NCI-H524 treated with DMSO at 0.1 percent for 48 hours (cell line): ENCODE measurements around the gene SIGLEC11.
"Not testable (repeated sequence)": the region's sequence is repeated elsewhere in the genome, so short reads cannot be mapped to it uniquely, and the experiment has no call there.

Source experiments
- DNase-seq: peaks from one replicate; lab custom pipeline; 2025; lab: John Stamatoyannopoulos, UW

Gene SIGLEC11

DNA sequence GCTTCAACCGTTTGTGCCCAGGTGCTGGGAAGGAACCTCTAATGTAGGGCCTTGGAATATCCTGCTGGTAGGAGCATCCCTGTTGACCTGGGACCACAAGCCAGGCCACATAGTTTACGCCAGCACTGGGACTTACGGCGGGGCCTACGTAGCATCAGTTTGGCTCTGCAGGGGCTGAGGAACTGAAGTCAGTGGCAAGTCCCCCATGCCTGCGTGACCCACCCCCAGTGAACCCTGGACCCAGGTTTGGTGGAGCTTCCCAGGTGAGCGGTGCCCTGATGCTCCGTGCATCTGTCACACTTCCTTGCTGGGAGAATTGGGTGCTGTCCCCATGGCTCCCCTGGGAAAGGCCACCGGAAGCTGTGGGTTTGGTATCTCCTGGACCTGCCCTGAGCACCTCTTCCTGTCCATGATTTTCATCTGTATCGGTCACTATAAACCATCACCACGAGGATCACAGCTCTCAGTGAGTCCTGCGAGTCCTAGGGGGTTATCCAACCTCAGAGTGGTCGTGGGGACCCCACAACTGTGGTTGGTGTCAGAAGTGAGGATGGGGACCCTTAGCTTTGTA, 9.9 kb downstream of the SIGLEC11 start:
- no peak for DNase-seq

- DNase-seq, result no peak
Measured at GRCh38 chr19:49950590-49950948, 10.4 kb downstream of the SIGLEC11 start.

DNA sequence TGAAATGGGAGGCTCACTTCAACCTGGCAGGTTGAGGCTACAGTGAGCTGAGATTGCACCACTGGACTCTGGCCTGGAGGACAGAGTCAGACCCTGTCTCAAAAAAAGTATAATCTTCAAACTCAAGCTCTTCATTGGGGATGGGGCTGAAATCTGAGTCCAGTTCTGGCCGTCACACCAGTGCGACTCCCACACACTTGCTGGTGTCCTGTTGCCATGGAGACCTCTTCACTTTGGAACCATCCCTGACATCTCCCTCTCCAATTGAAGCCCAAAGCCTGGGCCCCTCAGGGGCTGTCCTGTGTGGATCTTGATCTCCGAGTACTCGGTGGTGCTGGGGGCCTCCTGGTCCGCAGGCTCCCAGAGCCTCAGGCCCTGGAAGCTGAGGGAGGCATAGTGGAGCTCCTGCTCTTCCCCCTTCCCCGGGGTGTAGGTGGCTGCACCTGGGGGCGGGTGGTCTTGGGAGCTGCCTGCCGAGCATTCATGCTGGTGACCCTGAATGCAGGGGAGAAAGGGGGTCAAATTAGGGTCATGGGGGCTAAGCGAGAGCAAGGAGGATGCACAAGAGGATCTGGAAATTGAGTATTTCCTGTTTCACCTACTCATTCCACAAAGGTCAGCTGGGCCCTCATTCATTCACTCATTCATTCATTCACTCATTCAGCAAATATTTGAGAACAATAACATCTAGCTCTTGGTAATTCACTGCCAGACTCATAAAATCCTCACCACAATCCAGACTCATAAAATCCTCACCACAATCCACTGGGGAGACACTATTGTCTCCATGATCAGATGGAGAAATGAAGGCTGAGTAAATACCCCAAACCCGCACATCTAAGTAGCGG, 11.0 kb downstream of the SIGLEC11 start:
- no peak for DNase-seq

DNA sequence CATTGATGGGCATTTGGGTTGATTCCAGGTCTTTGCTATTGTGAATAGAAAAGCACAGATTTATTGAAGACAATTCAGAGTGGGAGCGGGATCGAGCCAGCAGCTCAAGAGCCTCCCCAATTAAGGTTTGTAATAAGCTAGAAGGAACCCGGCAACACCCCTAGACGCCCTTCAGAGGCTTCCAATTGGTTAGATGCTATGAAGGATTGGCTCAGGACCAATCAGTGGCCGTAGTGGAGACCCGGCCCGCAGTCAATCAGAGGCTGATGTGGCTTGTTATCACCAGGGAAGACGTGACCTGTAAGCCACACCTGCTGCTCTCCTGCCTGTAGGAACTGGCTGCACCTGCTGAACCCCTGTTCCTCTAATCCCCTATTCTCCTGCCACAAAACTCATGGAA, 14.6 kb downstream of the SIGLEC11 start:
- DNase-seq, result no peak

GRCh38 chr19:49944567-49944966, 16.4 kb downstream of the SIGLEC11 start:
- DNase-seq, result not testable (repeated sequence)

- no peak for DNase-seq
Measured at GRCh38 chr19:49940482-49940791, 20.5 kb downstream of the SIGLEC11 start.

DNA sequence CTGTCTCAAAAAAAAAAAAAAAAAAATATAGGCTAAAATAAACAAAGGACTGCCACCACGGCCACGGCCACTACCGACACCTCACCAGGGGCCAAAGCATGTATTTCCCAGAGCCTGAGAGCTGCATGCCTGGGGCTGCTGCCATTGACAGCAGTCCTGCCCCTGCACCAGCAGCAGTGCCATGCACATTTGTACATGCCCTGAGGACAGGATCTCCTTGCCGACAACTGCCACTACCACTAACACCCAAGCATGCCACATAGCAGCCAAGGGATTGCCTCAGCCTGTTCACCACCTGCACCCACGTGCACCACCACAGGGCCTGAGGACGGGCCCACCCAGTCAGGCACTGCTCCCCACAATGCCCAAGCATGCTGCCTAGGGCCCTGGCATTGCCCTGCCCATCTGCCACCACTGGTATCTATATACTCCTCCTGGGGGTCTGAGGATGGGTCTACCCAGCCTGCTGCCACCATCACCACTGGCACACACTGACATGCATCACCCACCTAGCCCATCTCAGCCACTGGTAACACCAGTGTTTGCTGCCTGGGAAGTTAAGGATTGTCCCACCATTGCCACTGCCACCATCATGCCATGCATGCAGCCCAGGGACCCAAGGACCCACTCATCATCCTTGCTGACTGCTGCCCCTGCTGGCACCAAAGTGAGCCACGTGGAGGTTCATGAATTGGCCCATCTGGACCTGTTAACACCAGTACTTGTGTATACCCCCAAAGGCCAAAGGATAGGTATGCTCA, 21.1 kb downstream of the SIGLEC11 start:
- no peak for DNase-seq

DNA sequence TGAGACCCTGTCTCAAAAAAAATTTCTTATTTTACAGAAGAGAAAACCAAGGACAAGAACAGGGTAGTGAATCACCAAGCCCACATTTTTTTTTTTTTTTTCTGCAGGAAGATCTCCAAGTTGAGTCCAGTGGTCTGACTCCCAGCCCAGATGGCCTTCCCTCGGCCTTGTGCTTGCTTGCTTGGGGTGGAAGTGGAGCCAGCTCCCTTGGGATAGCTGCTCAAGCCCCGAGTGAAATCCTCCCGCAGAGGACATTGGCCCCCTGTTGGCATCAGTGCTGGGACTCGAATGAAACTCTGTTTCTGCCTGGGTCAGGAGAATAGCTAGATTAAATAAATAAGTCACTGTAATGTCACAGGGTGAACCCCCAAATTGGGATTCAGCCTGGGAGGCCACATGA, 22.3 kb downstream of the SIGLEC11 start:
- no peak for DNase-seq

GRCh38 chr19:49937750-49938381, 23.1 kb downstream of the SIGLEC11 start:
- DNase-seq, result peak; percentile 49

GRCh38 chr19:49936549-49936948, 24.4 kb downstream of the SIGLEC11 start:
- no peak for DNase-seq

- no peak for DNase-seq
Measured at GRCh38 chr19:49933643-49934042, 27.3 kb downstream of the SIGLEC11 start.

GRCh38 chr19:49932731-49933131, 28.2 kb downstream of the SIGLEC11 start:
- no peak for DNase-seq

- DNase-seq, result no peak
Measured at GRCh38 chr19:49932041-49932451, 28.9 kb downstream of the SIGLEC11 start.

DNA sequence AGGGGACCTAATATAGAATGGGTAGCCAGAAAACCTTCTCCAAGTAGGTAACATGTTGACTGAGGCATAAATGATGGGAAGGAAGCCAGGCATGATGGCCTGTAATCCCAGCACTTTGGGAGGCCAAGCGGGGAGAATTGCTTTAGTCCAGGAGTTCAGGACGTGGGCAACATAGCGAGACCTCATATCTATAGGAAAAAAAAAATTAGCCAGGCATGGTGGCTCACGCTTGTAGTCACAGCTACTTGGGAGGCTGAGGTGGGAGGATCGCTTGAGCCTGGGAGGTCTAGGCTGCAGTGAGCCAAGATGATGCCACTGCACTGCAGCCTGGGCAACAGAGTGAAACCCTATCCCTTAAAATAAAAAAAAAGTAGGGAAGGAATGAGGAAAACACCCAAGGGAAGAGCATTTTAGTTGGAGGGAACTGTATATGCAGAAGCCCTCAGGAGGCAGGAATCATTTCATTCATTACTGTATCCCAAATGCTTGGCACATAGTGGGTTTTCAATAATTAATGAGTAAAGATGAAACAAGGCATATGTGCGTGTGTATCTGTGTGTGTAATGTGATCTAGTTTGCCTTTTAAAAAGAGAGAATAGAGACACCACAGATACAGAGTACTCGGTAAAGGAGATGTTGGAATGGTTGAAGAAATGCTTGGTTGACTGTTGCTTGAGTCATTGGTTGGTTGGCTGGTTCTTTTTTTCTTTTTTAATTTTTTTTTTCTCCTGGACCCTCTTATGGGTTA, 29.5 kb downstream of the SIGLEC11 start:
- DNase-seq, result no peak

DNA sequence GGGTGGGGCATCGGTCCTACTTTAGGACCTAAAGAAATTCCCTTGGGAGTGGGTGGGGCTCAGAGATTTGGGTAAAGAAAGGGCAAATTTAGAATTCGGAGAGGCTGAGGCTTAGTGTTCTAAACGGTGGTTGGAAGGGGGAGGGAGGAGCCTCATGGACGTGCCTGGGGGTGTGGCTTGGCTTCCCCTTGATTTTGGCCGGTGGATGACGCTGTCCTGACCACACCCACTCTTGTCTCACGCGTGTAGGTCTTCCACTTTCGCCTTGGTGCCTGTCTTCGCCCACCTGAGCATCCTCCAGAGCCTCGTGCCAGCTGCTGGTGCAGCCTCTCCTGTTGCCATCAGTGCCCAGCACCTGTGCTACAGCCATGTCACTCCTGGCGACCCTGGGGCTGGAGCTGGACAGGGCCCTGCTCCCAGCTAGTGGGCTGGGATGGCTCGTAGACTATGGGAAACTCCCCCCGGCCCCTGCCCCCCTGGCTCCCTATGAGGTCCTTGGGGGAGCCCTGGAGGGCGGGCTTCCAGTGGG, 30.4 kb downstream of the SIGLEC11 start:
- DNase-seq, result no peak

- peak; percentile 69 for DNase-seq
Measured at GRCh38 chr19:49929611-49930482, 31.1 kb downstream of the SIGLEC11 start.

GRCh38 chr19:49929121-49929610, 31.8 kb downstream of the SIGLEC11 start, which contains the start of the genes ATF5 and NUP62:
Gene ATF5, plus strand, starts transcription at chr19:49929205. Its CDS starts 1,646 bp downstream, at chr19:49930851.
Gene NUP62, minus strand, starts transcription at chr19:49929504. Its CDS starts 19,697 bp downstream, at chr19:49909807.
- DNase-seq, result peak; percentile 73

- no peak for DNase-seq
Measured at GRCh38 chr19:49927526-49928264, 33.3 kb downstream of the SIGLEC11 start.

GRCh38 chr19:49926515-49926914, 34.5 kb downstream of the SIGLEC11 start:
- no peak for DNase-seq

- no peak for DNase-seq
Measured at GRCh38 chr19:49925486-49925885, 35.5 kb downstream of the SIGLEC11 start.
